Stimulated activated CD8-positive, alpha-beta memory T cell treated with anti-CD3 and anti-CD28 coated beads, Interleukin-7, amount 100 ng/mL, for 1 hour (primary cell): Measurements from ENCODE around the gene ZNF93.
A peak's percentile ranks its signal among the peaks of the same experiment; 100 is the strongest.
"Not testable (repeated sequence)": the region's sequence is repeated elsewhere in the genome, so short reads cannot be mapped to it uniquely, and the experiment has no call there.

Experiments used
- DNase-seq, 2 donors: peaks; one replicate each; pipeline ENCODE4 v3.0.0-alpha.2; 2020; ENCODE audit warnings: low read depth in 2 of 2

ZNF93 gene

GRCh38 chr19:19938449-19938848 is 37.7 kb downstream of the ZNF93 start:
- DNase-seq: no peak

- no peak for DNase-seq
Observed at GRCh38 chr19:19943848-19944582, 43.3 kb downstream of the ZNF93 start.

GRCh38 chr19:19944583-19944880 is 43.8 kb downstream of the ZNF93 start:
- no peak for DNase-seq

GRCh38 chr19:19946226-19946625 is 45.5 kb downstream of the ZNF93 start:
- no peak for DNase-seq

- no peak for DNase-seq
Observed at GRCh38 chr19:19948800-19949199, 48.1 kb downstream of the ZNF93 start.

- DNase-seq: no peak
Observed at GRCh38 chr19:19955208-19955607, 54.5 kb downstream of the ZNF93 start.

- no peak for DNase-seq
Observed at GRCh38 chr19:19956434-19957075, 55.8 kb downstream of the ZNF93 start.

- DNase-seq: not testable (repeated sequence)
Observed at GRCh38 chr19:19957766-19958165, 57.0 kb downstream of the ZNF93 start.

GRCh38 chr19:19959151-19959799 is 58.5 kb downstream of the ZNF93 start:
- peak; percentile 31 to 36 for DNase-seq

GRCh38 chr19:19964416-19964815 is 63.7 kb downstream of the ZNF93 start:
- no peak for DNase-seq

GRCh38 chr19:19966126-19966525 is 65.4 kb downstream of the ZNF93 start:
- DNase-seq: not testable (repeated sequence)

- DNase-seq: no peak
Observed at GRCh38 chr19:19966862-19967261, 66.1 kb downstream of the ZNF93 start.
